Measurements from ENCODE around the gene WDR27.
A peak's percentile ranks its signal among the peaks of the same experiment; 100 is the strongest.

WDR27 gene

DNA sequence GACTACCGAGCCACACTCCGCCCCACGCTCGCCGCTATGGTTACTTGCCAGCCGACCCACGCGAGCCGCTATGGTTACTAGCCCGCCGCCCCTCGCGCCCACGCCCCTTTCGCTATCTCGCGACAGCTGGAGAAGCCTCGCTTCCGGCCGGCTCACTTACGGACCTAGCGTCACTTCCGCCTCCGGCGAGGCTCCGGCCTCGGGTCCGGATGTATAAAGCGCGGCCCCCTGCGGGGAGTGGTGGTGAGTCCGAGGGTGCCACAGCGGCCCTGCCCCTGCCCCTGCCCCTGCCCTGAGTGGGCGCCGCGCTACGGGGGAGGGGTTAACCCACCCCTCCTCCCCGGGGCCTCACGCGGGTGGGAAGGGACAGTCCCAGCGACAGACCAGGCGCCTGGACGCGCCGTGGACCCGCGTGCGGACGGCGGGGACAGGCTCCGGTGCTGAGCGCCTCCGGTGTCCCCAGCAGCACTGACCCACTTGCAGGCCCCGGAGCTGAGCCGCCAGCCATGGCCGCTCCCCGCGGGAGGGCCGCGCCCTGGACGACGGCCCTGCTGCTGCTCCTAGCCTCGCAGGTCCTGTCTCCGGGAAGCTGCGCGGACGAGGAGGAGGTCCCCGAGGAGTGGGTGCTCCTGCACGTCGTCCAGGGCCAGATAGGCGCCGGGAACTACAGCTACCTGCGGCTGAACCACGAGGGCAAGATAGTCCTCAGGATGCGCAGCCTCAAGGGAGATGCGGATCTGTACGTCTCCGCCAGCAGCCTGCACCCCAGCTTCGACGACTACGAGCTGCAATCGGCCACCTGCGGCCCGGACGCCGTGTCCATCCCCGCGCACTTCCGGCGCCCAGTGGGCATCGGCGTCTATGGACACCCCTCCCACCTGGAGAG, at the start of gene WDR27, which contains the start of gene C6orf120:
WDR27 (minus strand) TSS at position 76 of the 886 bp plus-strand sequence. CDS start 13,024 bp downstream, outside the sequence.
C6orf120 (plus strand) TSS at position 173 of the 886 bp plus-strand sequence; CDS start at position 507, 334 bp downstream.
- TF ChIP-seq, protein P1, sequence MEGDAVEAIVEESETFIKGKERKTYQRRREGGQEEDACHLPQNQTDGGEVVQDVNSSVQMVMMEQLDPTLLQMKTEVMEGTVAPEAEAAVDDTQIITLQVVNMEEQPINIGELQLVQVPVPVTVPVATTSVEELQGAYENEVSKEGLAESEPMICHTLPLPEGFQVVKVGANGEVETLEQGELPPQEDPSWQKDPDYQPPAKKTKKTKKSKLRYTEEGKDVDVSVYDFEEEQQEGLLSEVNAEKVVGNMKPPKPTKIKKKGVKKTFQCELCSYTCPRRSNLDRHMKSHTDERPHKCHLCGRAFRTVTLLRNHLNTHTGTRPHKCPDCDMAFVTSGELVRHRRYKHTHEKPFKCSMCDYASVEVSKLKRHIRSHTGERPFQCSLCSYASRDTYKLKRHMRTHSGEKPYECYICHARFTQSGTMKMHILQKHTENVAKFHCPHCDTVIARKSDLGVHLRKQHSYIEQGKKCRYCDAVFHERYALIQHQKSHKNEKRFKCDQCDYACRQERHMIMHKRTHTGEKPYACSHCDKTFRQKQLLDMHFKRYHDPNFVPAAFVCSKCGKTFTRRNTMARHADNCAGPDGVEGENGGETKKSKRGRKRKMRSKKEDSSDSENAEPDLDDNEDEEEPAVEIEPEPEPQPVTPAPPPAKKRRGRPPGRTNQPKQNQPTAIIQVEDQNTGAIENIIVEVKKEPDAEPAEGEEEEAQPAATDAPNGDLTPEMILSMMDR (IDR thresholded peaks at IDR 0.05; ENCODE audit: control insufficient read depth, extremely low read depth, insufficient read depth) = peak; percentile 25; the same call in 1 of the 2 replicates
- peak; percentile 82 for DNase-seq (ENCODE audit: low read depth)
- H3K4me3 ChIP-seq (ENCODE audit: low read depth, low read length) = peak within 1 kb of the TSS; percentile 89

- no peak for DNase-seq (ENCODE audit: low read depth)
- TF ChIP-seq, protein P1 (IDR thresholded peaks at IDR 0.05; ENCODE audit: control insufficient read depth, extremely low read depth, insufficient read depth) = no peak
These were observed 44.7 kb upstream of the WDR27 start for GRCh38 chr6:169746556-169746955.

DNA sequence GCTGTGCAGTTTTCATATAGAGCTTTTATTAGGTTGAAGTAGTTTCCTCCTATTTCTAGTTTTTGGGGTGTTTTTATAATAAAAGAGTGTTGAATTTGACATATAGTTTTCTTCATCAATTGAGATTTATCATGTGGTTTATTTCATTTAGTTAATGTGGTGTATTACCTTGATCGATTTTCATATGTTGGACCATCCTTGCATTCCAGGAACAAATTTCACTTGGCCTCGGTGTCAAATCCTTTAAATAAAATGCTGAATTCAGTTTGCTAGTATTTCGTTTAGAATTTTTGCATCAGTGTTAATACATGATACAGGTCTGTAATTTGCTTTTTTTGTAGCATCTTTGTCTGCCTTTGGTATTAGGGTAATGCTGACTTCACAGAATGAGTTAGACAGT, 43.6 kb upstream of the WDR27 start:
- no peak overlapping the region for H3K4me3 ChIP-seq (ENCODE audit: low read depth, low read length)
- DNase-seq (ENCODE audit: low read depth) = no peak
- TF ChIP-seq, protein P1 (IDR thresholded peaks at IDR 0.05; ENCODE audit: control insufficient read depth, extremely low read depth, insufficient read depth) = no peak

More at GRCh38 chr6:169746556-169746955, 44.7 kb upstream of the WDR27 start:
- no peak overlapping the region for H3K4me3 ChIP-seq (ENCODE audit: low read depth, low read length)

DNA sequence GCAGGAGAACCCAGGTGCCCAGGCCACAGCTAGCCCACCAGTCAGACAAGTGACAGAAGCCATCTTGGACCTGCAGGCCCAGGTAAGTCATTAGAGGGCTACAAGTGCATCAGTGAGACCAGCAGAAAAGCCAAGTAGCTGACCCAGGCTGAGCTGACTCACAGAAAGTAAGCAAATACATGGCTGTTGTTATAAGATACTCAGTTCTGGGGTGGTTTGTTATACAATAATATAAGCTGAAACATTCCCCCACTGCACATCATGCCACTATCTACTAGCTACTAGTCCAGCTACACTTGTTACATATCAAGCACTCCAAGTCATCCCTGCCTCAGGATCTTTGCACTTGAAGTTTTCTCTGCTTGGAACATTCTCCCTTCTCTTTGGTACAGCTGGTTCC, 39.5 kb upstream of the WDR27 start:
- no peak for DNase-seq (ENCODE audit: low read depth)
- H3K4me3 ChIP-seq (ENCODE audit: low read depth, low read length) = no peak overlapping the region
- TF ChIP-seq, protein P1 (IDR thresholded peaks at IDR 0.05; ENCODE audit: control insufficient read depth, extremely low read depth, insufficient read depth) = no peak

- TF ChIP-seq, protein P1 (IDR thresholded peaks at IDR 0.05; ENCODE audit: control insufficient read depth, extremely low read depth, insufficient read depth) = no peak
- no peak overlapping the region for H3K4me3 ChIP-seq (ENCODE audit: low read depth, low read length)
- DNase-seq (ENCODE audit: low read depth) = no peak
These were observed 37.2 kb upstream of the WDR27 start for GRCh38 chr6:169738976-169739529.

DNA sequence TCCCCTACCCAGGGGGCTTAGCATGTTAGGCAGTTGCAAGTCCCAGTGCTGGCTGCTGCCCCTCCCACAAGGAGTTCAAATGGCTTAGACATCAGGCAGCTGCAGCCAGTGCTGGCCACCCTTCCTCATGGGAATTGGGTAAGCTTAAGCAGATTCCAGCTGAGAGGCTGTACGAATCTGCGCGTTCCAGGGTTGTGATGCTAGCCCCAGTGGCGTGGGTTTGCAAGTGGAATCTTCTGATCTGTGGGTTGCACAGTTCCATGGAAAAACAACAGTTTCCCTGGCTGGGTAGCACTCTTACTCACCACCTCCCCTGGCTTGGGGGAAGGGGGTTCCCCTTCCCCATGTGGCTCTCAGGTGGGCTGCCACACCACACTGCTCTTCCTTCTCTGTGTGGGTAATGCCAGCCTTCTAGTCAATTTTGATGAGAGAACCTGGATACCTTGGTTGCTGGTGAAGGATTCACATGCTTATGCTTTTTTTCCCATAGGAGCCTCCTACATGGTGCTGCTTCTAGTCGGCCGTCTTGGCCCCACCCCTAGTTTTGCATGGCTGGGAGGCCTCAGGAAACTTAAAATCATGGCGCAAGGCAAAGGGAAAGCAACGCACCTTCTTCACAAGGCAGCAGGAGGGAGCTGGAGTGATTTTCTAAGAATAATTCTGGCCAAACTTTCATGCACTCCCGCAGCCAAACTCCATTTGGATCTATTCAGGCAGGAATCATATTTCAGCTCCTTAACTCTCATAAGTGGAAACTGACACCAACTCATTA, 36.6 kb upstream of the WDR27 start:
- H3K4me3 ChIP-seq (ENCODE audit: low read depth, low read length) = no peak overlapping the region
- TF ChIP-seq, protein P1 (IDR thresholded peaks at IDR 0.05; ENCODE audit: control insufficient read depth, extremely low read depth, insufficient read depth) = no peak
- DNase-seq (ENCODE audit: low read depth) = no peak
